K562 (cell line): ENCODE measurements around the gene OSBPL7. TPM values are rescaled to one million over a fixed set of nuclear protein-coding genes. Genes with fewer than 3 reads are reported as not detected.
A peak's percentile ranks its signal among the peaks of the same experiment; 100 is the strongest.

ENCODE experiments used
- CEBPB ChIP-seq: fragments of 450-650 bp; IDR thresholded peaks from 2 replicates; pipeline ENCODE4 v1.6.1; 2016; ENCODE audit warnings: missing genetic modification characterization, missing compliant biosample characterization
- ELF2 ChIP-seq: fragments of 250-450 bp; sonication (Bioruptor Pico); IDR thresholded peaks from 2 replicates; pipeline ENCODE4 v1.5.0; 2021; ENCODE audit warnings: mild to moderate bottlenecking
- FOXK1 ChIP-seq: sonication (generic); formaldehyde crosslinking; IDR thresholded peaks from 2 replicates; pipeline ENCODE4 v1.8.0; 2022; ENCODE audit warnings: missing genetic modification reagents, mild to moderate bottlenecking, borderline replicate concordance
- GTF2A2 ChIP-seq: IDR thresholded peaks from 2 replicates; pipeline ENCODE4 v1.6.1; 2016; ENCODE audit warnings: mild to moderate bottlenecking, missing genetic modification characterization, missing compliant biosample characterization
- JUND ChIP-seq, 2 experiments: IDR thresholded peaks; 2 replicates in 1 of 2; 3 replicates in 1 of 2; pipeline ENCODE4 v1.6.1; 2011; ENCODE audit warnings: borderline replicate concordance in 2 of 2, low read depth in 2 of 2, low read length in 2 of 2, improper control_type of control experiment in 1 of 2, missing biosample characterization in 1 of 2, missing genetic modification characterization in 1 of 2, missing genetic modification reagents in 1 of 2
- MAZ ChIP-seq, 2 experiments: fragments of 450-650 bp in 1 of 2; sonication (generic) in 1 of 2; formaldehyde crosslinking; IDR thresholded peaks in 1 of 2; conservative IDR thresholded peaks in 1 of 2; 2 replicates each; pipeline versions ENCODE4 v1.4.0 to v1.5.0; 2020; ENCODE audit warnings: mild to moderate bottlenecking in 1 of 2, missing genetic modification reagents in 1 of 2
- PHB ChIP-seq: fragments of 250-450 bp; sonication (Bioruptor Pico); IDR thresholded peaks from 2 replicates; pipeline ENCODE4 v1.5.0; 2021
- PKNOX1 ChIP-seq: fragments of 450-650 bp; IDR thresholded peaks from 2 replicates; pipeline ENCODE4 v1.6.1; 2016
- RBM17 ChIP-seq: fragments of 200-400 bp; formaldehyde crosslinking; IDR thresholded peaks from 2 replicates; pipeline ENCODE4 v1.6.1; 2017; ENCODE audit warnings: low read depth, mild to moderate bottlenecking, low read length, borderline replicate concordance
- TFAP4 ChIP-seq: sonication (generic); formaldehyde crosslinking; IDR thresholded peaks from 2 replicates; pipeline ENCODE4 v1.8.0; 2022; ENCODE audit warnings: missing genetic modification reagents, mild to moderate bottlenecking, moderate library complexity, borderline replicate concordance
- ZBED1 ChIP-seq: IDR thresholded peaks from 2 replicates; pipeline ENCODE4 v1.6.1; 2014
- ZNF217 ChIP-seq: sonication (generic); formaldehyde crosslinking; IDR thresholded peaks from 2 replicates; pipeline ENCODE4 v1.8.0; 2022; ENCODE audit warnings: mild to moderate bottlenecking, missing genetic modification reagents
- ZNF766 ChIP-seq: fragments of 200-800 bp; sonication (Bioruptor generic); conservative IDR thresholded peaks from 2 replicates; pipeline ENCODE4 v1.6.1; 2016; ENCODE audit warnings: missing genetic modification characterization, missing compliant biosample characterization
- polyA plus RNA-seq, 8 experiments: library from polyadenylated mRNA; depleted of rRNA in 4 of 8; stranded (reverse) in 5 of 8; unstranded in 3 of 8; fragments of >200 nt; fragmentation: Nextera tagmentation in 2 of 8; fragmentation: Illumina TruSeq in 1 of 8; extraction: Ambion mirVana in 2 of 8; extraction: Trizol in 1 of 8; gene quantifications; 2 replicates each; pipeline versions ENCODE4 v1.2.1 to v1.2.3, GENCODE V29; 2011 to 2014; ENCODE audit warnings: inconsistent platforms in 1 of 8, missing spikeins in 1 of 8
- total RNA-seq, 7 experiments: library from RNA; depleted of rRNA in 6 of 7; stranded (reverse); fragments of >200 nt in 6 of 7; fragmentation: Illumina TruSeq in 2 of 7; extraction: Trizol in 2 of 7; gene quantifications; 2 replicates each; pipeline versions ENCODE4 v1.2.1 to v1.2.3, GENCODE V29; 2011 to 2021; ENCODE audit warnings: low replicate concordance in 1 of 7
- TF ChIP-seq, protein P1 (sequence below): fragments of 450-650 bp; IDR thresholded peaks from 2 replicates; pipeline ENCODE4 v1.6.1; 2016; ENCODE audit warnings: mild to moderate bottlenecking, moderate library complexity

Gene OSBPL7
- total and polyA plus RNA-seq, 9 of the 15 experiments (the other 6 are each of a cell fraction or from before 2014, with no cell fraction given) = 0.32 to 11.9 (median 5.8) TPM

- TF ChIP-seq, protein P1, sequence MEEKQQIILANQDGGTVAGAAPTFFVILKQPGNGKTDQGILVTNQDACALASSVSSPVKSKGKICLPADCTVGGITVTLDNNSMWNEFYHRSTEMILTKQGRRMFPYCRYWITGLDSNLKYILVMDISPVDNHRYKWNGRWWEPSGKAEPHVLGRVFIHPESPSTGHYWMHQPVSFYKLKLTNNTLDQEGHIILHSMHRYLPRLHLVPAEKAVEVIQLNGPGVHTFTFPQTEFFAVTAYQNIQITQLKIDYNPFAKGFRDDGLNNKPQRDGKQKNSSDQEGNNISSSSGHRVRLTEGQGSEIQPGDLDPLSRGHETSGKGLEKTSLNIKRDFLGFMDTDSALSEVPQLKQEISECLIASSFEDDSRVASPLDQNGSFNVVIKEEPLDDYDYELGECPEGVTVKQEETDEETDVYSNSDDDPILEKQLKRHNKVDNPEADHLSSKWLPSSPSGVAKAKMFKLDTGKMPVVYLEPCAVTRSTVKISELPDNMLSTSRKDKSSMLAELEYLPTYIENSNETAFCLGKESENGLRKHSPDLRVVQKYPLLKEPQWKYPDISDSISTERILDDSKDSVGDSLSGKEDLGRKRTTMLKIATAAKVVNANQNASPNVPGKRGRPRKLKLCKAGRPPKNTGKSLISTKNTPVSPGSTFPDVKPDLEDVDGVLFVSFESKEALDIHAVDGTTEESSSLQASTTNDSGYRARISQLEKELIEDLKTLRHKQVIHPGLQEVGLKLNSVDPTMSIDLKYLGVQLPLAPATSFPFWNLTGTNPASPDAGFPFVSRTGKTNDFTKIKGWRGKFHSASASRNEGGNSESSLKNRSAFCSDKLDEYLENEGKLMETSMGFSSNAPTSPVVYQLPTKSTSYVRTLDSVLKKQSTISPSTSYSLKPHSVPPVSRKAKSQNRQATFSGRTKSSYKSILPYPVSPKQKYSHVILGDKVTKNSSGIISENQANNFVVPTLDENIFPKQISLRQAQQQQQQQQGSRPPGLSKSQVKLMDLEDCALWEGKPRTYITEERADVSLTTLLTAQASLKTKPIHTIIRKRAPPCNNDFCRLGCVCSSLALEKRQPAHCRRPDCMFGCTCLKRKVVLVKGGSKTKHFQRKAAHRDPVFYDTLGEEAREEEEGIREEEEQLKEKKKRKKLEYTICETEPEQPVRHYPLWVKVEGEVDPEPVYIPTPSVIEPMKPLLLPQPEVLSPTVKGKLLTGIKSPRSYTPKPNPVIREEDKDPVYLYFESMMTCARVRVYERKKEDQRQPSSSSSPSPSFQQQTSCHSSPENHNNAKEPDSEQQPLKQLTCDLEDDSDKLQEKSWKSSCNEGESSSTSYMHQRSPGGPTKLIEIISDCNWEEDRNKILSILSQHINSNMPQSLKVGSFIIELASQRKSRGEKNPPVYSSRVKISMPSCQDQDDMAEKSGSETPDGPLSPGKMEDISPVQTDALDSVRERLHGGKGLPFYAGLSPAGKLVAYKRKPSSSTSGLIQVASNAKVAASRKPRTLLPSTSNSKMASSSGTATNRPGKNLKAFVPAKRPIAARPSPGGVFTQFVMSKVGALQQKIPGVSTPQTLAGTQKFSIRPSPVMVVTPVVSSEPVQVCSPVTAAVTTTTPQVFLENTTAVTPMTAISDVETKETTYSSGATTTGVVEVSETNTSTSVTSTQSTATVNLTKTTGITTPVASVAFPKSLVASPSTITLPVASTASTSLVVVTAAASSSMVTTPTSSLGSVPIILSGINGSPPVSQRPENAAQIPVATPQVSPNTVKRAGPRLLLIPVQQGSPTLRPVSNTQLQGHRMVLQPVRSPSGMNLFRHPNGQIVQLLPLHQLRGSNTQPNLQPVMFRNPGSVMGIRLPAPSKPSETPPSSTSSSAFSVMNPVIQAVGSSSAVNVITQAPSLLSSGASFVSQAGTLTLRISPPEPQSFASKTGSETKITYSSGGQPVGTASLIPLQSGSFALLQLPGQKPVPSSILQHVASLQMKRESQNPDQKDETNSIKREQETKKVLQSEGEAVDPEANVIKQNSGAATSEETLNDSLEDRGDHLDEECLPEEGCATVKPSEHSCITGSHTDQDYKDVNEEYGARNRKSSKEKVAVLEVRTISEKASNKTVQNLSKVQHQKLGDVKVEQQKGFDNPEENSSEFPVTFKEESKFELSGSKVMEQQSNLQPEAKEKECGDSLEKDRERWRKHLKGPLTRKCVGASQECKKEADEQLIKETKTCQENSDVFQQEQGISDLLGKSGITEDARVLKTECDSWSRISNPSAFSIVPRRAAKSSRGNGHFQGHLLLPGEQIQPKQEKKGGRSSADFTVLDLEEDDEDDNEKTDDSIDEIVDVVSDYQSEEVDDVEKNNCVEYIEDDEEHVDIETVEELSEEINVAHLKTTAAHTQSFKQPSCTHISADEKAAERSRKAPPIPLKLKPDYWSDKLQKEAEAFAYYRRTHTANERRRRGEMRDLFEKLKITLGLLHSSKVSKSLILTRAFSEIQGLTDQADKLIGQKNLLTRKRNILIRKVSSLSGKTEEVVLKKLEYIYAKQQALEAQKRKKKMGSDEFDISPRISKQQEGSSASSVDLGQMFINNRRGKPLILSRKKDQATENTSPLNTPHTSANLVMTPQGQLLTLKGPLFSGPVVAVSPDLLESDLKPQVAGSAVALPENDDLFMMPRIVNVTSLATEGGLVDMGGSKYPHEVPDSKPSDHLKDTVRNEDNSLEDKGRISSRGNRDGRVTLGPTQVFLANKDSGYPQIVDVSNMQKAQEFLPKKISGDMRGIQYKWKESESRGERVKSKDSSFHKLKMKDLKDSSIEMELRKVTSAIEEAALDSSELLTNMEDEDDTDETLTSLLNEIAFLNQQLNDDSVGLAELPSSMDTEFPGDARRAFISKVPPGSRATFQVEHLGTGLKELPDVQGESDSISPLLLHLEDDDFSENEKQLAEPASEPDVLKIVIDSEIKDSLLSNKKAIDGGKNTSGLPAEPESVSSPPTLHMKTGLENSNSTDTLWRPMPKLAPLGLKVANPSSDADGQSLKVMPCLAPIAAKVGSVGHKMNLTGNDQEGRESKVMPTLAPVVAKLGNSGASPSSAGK = no peak
- no peak for TF ChIP-seq JUND (IDR thresholded peaks at IDR 0.05; ENCODE audit: borderline replicate concordance, low read depth, low read length)
- no peak for TF ChIP-seq JUND (tag; IDR thresholded peaks at IDR 0.05; ENCODE audit: borderline replicate concordance, low read depth, low read length)
- TF ChIP-seq GTF2A2 (tag) = no peak
- TF ChIP-seq PHB (CRISPR knock-in tag) = no peak
- TF ChIP-seq RBM17 = no peak
- TF ChIP-seq MAZ (CRISPR knock-in tag; conservative IDR thresholded peaks at IDR 0.05 in 1 of 2, IDR thresholded peaks at IDR 0.05 in 1 of 2) = peak in 1 of 2 experiments; percentile 57; a peak in 2 of 4 replicates
- TF ChIP-seq PKNOX1 = peak; percentile 48; the same call in 1 of the 2 replicates
- TF ChIP-seq ELF2 (CRISPR knock-in tag) = no peak
- no peak for TF ChIP-seq ZNF217
- TF ChIP-seq TFAP4 (CRISPR knock-in tag) = no peak
- TF ChIP-seq CEBPB (tag) = no peak
- no peak for TF ChIP-seq ZBED1
- TF ChIP-seq ZNF766 (CRISPR knock-in tag) = 0 out of 2 replicates have a peak, but pooled peaks have one; percentile 38
- TF ChIP-seq FOXK1 (CRISPR knock-in tag) = 0 out of 2 replicates have a peak, but pooled peaks have one; percentile 57
Observed at GRCh38 chr17:47785538-47786123, 36.0 kb downstream of the OSBPL7 start (continued).
